ENCODE results near the gene CFAP61. TPM values are rescaled to one million over a fixed set of nuclear protein-coding genes. Genes with fewer than 3 reads are reported as not detected.

CFAP61 gene
- total and polyA plus RNA-seq, 2 donors from 2014 or later, result 0.58 to 2.6 TPM

DNA sequence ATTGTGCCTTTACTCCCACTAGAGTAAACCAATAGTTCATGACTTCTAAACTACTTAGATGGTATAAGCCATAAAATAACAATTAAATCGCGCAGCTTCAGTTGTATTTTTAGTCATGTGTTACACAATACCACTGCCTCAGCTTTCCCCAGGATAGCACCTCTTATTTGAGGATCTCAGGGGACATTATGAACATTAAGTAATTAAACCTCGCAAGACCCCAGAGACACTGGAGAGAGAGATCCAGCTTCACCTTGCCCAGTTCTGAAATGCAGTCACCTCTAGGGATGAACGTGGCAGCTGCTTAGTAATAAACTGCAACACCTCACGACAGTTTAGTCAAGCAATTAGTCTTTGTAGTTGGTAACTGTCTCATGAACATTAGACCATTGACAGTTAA, 87.1 kb downstream of the CFAP61 start:
- H3K4me1 ChIP-seq (ENCODE audit: control insufficient read depth in 2 of 3, insufficient read depth in 2 of 3, low read depth in 1 of 3, low read length in 3 of 3), result no peaks in the 10 kb centered on the region
- FAIRE-seq, result no peak
- peak in 1 of 5 donors; percentile 2 for DNase-seq
- H3K27me3 ChIP-seq (ENCODE audit: control insufficient read depth, insufficient read depth, low read length), result no peaks in the 10 kb centered on the region
- H3K9me3 ChIP-seq (ENCODE audit: control insufficient read depth in 2 of 3, insufficient read depth in 1 of 3, low read length in 3 of 3), result peaks cover 0 to 6% (median 0%) of the 10 kb centered on the region in 3 donors
- no peak overlapping the region for H3K9ac ChIP-seq (ENCODE audit: low read length in 3 of 3)
- H3K27ac ChIP-seq (ENCODE audit: low read depth in 2 of 2, low read length in 2 of 2), result no peak overlapping the region
- H3K4me3 ChIP-seq (ENCODE audit: low read length in 3 of 3), result no peak overlapping the region
- intact Hi-C loops (cut with DNase I), result no loop called here
- TF ChIP-seq, protein P1, sequence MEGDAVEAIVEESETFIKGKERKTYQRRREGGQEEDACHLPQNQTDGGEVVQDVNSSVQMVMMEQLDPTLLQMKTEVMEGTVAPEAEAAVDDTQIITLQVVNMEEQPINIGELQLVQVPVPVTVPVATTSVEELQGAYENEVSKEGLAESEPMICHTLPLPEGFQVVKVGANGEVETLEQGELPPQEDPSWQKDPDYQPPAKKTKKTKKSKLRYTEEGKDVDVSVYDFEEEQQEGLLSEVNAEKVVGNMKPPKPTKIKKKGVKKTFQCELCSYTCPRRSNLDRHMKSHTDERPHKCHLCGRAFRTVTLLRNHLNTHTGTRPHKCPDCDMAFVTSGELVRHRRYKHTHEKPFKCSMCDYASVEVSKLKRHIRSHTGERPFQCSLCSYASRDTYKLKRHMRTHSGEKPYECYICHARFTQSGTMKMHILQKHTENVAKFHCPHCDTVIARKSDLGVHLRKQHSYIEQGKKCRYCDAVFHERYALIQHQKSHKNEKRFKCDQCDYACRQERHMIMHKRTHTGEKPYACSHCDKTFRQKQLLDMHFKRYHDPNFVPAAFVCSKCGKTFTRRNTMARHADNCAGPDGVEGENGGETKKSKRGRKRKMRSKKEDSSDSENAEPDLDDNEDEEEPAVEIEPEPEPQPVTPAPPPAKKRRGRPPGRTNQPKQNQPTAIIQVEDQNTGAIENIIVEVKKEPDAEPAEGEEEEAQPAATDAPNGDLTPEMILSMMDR (IDR thresholded peaks at IDR 0.05; ENCODE audit: borderline replicate concordance, extremely low read depth, insufficient read depth), result no peak
- no peaks in the 10 kb centered on the region for H3K36me3 ChIP-seq (ENCODE audit: control insufficient read depth in 2 of 3, insufficient read depth in 3 of 3, low read length in 3 of 3)

DNA sequence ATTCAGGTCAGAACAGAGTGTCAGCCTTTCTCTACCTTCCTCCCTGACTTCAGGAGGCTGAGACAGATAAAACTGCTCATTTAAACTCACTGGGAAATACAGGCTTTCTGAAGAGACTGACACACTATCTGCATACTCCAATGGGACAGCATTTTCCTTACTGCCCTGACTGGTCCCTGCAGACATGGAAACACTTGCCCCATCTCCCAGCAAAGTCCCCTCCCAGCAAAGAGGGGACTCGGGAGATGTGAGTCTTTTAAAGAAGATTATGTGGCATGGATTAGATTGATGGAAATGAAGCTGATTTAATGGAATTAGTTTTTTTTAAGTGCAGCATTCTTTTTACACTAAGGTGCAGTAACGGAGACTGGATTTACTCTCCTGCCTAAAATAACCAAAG, 90.8 kb downstream of the CFAP61 start:
- no peaks in the 10 kb centered on the region for H3K9me3 ChIP-seq (ENCODE audit: control insufficient read depth in 2 of 3, insufficient read depth in 1 of 3, low read length in 3 of 3)
- no peak overlapping the region for H3K27ac ChIP-seq (ENCODE audit: low read depth in 2 of 2, low read length in 2 of 2)
- no peaks in the 10 kb centered on the region for H3K4me1 ChIP-seq (ENCODE audit: control insufficient read depth in 2 of 3, insufficient read depth in 2 of 3, low read depth in 1 of 3, low read length in 3 of 3)
- FAIRE-seq, result no peak
- H3K9ac ChIP-seq (ENCODE audit: low read length in 3 of 3), result no peak overlapping the region
- H3K27me3 ChIP-seq (ENCODE audit: control insufficient read depth, insufficient read depth, low read length), result no peaks in the 10 kb centered on the region
- no peak overlapping the region for H3K4me3 ChIP-seq (ENCODE audit: low read length in 3 of 3)
- DNase-seq, result no peak
- intact Hi-C loops (cut with DNase I), result no loop called here
- TF ChIP-seq, protein P1 (IDR thresholded peaks at IDR 0.05; ENCODE audit: borderline replicate concordance, extremely low read depth, insufficient read depth), result no peak
- no peaks in the 10 kb centered on the region for H3K36me3 ChIP-seq (ENCODE audit: control insufficient read depth in 2 of 3, insufficient read depth in 3 of 3, low read length in 3 of 3)

DNA sequence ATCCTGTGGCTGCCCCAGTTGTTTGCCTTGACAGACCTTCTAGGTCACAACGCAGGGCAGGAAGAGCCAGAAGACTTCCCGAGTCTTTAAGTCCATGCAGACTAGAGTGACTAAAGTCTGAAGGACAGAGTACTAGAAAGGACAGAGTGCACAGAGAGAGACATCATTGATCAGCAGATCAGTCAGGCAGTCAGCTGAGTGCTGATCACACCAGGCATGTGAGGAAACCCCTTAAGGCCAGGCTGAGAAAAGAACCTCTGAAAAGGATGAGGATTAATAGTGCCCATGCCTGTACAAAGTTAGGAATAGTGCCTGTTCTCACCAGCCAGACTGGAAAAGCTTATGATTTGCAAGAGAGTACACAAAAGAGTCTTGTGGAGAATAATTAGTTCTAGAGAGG, 91.3 kb downstream of the CFAP61 start:
- FAIRE-seq (no peak), DNase-seq (no peak)
- Histone ChIP-seq H3K27ac (ENCODE audit: low read depth in 2 of 2, low read length in 2 of 2) (no peak overlapping the region), H3K27me3 (ENCODE audit: control insufficient read depth, insufficient read depth, low read length) (no peaks in the 10 kb centered on the region), H3K9me3 (ENCODE audit: control insufficient read depth in 2 of 3, insufficient read depth in 1 of 3, low read length in 3 of 3) (no peaks in the 10 kb centered on the region), H3K36me3 (ENCODE audit: control insufficient read depth in 2 of 3, insufficient read depth in 3 of 3, low read length in 3 of 3) (no peaks in the 10 kb centered on the region), H3K4me1 (ENCODE audit: control insufficient read depth in 2 of 3, insufficient read depth in 2 of 3, low read depth in 1 of 3, low read length in 3 of 3) (no peaks in the 10 kb centered on the region), H3K9ac (ENCODE audit: low read length in 3 of 3) (no peak overlapping the region), H3K4me3 (ENCODE audit: low read length in 3 of 3) (no peak overlapping the region)
- TF ChIP-seq, protein P1 (IDR thresholded peaks at IDR 0.05; ENCODE audit: borderline replicate concordance, extremely low read depth, insufficient read depth), result no peak
- intact Hi-C loops (cut with DNase I), result no loop called here

DNA sequence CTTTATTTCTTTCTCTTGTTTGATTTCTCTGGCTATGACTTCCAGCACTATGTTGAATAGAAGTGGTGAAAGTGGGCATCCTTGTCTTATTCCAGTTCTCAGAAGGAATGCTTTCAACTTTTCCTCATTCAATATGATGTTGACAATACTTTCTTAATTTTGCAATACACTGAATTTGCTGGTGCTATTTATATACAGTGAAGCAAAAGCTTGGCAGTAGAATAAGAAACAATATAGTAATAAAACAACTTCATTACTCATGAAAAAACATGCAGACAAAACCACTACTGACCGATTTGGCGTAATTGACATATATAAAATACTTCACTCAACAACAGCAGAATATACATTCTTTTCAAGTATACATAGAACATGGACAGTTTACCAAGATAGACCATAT, 96.4 kb downstream of the CFAP61 start:
- no peak for DNase-seq
- Histone ChIP-seq H3K4me1 (ENCODE audit: control insufficient read depth in 2 of 3, insufficient read depth in 2 of 3, low read depth in 1 of 3, low read length in 3 of 3) (no peaks in the 10 kb centered on the region), H3K9me3 (ENCODE audit: control insufficient read depth in 2 of 3, insufficient read depth in 1 of 3, low read length in 3 of 3) (no peaks in the 10 kb centered on the region), H3K4me3 (ENCODE audit: low read length in 3 of 3) (no peak overlapping the region), H3K36me3 (ENCODE audit: control insufficient read depth in 2 of 3, insufficient read depth in 3 of 3, low read length in 3 of 3) (no peaks in the 10 kb centered on the region), H3K9ac (ENCODE audit: low read length in 3 of 3) (no peak overlapping the region), H3K27ac (ENCODE audit: low read depth in 2 of 2, low read length in 2 of 2) (no peak overlapping the region), H3K27me3 (ENCODE audit: control insufficient read depth, insufficient read depth, low read length) (no peaks in the 10 kb centered on the region)
- no peak for FAIRE-seq
- intact Hi-C loops (cut with DNase I), result no loop called here
- TF ChIP-seq, protein P1 (IDR thresholded peaks at IDR 0.05; ENCODE audit: borderline replicate concordance, extremely low read depth, insufficient read depth), result no peak

All from kidney (tissue), 14 donors.